Measurements from ENCODE around the gene RAPGEF5.

Gene RAPGEF5

DNA sequence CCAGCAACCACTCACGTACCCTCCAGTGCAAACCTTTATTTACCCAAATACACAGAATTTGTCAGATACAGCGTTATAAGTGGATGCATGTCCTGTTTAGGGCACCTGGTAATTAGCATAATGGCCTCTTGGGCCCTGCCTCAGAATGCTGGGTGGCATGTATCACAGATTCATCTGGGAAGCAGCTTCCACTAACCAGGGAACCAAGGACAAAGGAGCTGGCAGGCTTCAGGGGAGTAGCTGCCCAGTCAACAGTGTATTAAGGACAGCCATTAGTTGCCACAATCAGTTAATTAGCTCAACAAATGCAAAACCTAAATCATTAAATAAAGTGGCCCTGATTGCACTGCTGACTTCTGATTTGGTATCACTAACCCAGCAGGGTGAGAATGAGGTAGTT, 105.7 kb downstream of the RAPGEF5 start:
- DNase-seq: no peak

DNA sequence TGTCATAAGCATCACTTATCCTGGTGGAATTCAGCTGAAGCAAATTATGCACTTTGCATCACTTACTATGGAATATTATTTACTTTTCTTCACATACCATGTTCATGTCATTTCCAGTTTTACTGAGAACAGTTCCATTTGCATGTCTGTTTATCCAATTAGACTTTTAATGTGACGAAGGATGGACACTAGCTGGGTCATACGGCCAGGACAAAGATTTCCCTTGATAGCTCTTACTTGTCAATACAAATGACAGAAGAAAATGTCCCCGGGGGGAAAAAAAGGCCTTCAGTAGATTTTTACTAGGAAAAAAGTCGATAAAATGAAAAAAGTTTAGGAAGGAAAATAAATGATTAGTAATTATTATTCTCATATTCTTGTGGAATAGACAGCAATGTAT, 106.6 kb downstream of the RAPGEF5 start:
- DNase-seq: no peak

DNA sequence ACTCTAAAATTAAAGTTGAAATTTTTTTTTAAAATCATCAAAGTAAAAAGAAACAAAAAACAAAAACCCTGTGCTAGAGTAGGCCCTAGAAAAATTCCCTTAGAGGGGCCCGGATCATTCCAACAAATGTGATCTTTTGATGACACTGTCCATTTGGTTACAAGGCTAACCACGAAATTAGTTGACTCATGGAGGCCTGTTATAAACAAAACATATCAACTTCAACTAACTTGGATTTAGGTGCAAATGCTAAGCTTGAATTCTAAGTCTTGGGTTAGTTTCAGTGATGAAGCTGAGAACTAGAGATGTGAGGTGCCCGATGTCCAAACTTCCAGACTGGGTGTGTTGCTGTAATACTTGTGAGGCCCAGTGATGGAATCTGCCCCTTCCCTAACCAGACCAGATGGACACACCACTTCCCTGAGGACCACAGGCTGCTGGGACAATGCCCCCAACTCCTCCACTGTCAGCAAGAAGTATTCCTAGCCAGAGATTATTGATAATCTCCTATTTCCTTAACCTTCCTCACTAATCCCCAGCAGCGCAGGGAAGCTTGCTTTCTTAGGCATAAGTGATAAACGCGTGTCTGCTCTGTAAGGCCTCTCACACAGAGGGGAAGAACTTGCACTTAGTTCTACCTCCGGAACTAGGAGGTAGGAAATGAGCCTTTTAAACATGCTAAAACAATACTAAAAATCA, 108.7 kb downstream of the RAPGEF5 start:
- DNase-seq: no peak

DNA sequence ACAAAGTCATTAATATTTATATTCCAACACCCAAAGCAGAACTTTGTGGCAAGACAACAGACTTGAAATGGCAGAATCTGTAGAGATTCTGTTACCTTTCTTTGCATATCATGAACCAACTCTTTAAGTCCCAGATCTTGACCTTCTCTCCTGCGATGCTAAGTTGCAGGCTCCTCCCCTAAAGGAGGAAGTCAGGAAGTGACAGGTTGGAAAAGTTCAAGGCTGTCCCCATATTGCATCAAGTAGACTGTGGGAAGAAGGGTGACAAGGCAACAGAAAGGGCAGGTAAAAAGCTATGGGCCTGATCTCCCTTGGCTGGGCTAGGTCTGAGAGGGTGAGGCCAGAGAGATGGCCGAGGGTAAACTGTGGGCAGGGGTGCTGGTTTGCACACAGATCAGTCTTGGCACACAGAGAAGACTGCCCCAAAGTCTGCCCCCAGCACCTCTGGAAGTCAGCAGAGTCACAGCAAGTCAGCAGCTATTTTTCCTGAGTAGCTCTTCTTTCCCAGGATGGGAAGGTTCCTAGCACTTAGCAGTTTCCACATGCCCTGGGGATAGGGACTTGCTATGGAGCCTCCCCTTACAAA, 115.1 kb downstream of the RAPGEF5 start:
- DNase-seq: no peak

DNA sequence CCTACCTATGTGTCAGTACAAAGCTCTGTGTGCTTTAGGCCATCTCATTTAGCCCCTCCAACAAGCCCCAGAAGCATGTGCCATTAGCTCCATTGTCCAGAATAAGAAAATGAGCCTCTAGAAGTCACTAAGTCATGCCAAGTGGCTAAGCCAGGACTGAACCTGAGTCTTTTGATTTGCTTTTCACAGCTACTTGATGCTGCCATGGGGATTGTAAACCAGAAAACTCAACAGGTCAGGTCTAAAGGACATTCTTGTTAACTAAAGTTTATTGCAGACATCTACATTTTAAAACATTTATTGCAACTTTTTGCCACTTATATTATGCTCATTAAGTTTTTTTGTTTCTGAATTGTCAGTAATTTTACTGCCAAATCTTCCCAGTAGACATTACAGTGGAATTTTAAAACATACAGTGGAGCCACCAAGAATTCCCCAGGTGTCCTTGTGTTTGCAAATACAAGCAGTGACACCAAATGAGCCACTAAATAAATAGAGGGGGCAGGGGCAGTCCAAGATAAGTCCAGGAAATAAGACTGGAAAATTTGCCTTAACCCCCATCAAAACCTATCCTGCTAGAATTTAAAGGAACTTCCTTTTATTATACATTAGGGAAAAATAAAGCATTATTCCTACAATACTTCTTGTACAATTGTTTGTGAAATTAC, 115.9 kb downstream of the RAPGEF5 start:
- DNase-seq: no peak

DNA sequence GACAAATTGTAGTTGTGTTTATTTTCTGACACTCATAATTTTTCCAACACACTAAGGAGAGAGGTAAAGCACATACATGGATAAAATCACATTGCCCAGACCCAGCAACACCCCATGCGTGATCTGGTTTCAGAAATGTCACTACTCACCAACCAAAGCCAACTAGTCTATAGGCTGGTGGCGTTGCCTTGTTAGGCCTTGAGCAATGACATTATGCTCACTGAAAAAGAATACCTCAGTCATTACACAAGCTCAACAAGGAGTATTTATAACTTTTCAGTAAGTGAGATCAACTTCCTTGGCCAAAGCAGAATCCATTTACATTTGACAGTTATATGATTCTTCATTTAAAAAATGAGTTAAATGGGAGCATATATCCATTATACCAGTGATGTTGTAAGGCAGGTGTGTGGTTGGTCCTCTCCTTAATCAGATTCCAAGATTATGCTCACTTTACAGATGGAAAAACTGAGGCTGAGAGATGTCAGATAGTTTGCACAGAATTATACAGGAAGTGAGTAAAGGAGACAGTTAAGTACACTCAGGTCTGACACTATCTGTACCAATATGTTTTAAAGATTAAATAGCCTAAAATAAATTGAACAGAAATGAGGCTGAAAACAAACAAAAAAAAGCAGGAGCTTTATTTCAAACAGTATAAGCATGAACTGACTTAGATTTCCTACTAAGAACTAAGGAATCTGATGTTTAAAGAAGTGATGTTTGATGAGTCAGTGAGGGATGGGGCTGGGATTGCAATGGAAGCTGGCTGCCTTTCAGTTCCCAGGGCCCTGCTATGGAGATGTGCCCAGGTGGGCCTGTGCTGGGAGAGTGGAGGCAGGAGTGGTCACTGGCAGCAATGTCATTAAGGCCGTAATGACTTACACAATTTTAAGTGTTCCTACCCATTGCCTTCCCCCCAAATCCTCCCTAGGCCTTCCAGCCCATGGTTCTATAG, 118.3 kb downstream of the RAPGEF5 start:
- DNase-seq: no peak

DNA sequence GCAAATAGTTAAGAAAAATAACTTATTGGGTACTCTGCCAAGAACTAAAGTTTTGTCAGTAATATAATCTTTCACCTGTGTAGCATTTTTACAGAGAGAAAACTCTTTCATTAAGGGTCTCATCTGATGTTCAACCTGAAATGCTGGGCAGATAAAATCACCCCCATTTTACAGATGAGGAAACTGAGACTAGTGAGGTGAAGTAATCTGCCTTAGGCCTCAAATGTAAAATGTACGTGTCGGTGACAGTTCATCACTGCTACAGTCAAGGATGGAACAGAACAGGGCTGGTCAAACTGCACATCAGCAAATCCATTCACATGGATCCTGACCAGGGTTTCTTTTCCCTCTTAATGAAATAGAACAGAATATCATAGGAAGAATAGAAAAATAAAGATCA, 121.8 kb downstream of the RAPGEF5 start:
- no peak for DNase-seq

DNA sequence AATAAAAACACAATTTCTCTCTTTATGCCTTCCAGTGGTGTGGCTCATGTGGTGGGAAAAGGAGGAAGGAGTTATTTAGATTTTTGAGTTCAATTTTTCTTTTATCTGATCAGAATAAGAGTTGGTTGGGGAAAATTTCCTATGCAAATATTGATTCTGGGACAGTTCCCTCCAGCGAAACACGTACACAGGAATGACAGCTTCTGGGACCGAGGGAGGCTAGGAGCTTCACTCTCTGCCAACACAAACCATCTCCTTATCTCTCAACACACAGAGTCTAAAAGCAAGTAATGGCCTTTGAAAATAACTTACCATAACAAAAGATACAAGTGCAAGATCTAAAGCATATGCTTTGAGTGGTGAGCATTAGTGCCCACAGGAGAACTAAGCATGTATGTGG, 122.7 kb downstream of the RAPGEF5 start:
- DNase-seq: no peak

DNA sequence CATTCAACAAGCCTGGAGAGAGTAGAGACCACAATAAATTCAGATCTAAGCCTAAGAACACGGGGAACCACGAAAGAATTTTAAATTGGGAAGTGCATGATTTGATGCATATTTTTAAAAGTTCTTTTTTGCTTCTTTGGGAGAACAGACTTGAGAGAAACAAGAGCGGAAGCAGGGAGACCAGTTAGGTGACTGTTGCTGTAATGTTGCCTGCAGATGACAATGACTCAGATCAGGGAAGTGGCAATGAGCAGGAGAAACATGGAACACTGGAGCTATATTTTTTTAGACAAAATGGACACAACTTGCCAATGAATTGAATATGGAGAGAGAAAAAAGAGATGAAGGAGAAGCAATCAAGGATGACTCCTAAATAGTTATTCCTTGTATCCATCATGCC, 125.1 kb downstream of the RAPGEF5 start:
- DNase-seq: no peak

DNA sequence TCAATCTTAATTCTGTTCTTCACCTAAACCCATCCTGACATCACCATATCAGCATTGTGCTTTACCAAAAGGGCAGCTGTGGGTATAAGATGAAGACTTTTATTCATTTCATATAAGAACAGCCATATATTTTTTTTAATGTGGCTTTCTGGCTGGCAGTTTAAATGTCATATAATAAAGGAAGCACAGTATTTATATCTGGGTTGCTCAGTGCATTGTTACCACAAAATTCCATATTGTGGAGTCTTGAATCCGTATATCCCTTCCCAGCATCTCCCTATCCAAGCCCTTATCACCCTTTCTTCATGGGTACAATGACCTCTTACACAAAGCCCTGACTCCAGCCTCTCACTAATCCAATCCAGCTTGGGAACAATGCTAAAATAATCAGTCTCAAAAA, 125.8 kb downstream of the RAPGEF5 start:
- no peak for DNase-seq

DNA sequence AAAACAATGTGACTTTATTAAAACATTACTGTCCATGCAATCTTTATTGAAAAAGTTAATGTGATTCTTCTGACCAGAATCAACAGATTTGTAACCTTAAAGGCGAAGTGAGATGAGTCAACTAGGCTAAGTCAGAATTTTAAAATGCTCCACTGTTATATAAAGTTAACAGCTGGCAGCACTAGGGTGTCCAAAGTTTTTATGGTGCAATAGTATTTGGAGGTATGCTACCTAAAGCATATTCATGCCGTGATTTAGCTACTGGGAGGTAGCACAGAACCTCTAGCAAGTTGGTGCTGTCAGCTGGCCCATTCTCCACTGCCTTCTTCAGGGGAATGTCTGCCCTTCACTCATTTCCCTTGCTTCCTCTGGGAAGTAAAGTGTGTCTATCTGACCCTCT, 126.7 kb downstream of the RAPGEF5 start:
- DNase-seq: no peak

DNA sequence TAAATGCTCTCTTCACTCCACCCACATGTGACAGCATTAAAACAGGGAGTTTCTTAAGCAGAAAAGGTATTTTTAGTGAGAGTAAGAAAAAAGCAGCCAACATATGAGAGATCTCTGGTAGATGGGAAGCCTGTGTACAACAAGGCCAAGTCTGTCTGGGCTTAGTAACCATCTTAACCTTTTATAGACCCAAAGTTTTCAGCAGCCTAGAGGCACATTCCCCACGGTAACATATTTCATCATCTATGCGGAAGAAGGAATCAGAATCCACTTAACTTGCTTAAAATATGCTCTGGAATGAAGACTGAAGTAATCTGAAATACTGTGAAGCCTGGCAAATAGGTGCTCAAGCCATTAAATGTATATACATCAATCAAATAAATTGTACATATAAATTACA, 127.8 kb downstream of the RAPGEF5 start:
- DNase-seq: no peak

DNA sequence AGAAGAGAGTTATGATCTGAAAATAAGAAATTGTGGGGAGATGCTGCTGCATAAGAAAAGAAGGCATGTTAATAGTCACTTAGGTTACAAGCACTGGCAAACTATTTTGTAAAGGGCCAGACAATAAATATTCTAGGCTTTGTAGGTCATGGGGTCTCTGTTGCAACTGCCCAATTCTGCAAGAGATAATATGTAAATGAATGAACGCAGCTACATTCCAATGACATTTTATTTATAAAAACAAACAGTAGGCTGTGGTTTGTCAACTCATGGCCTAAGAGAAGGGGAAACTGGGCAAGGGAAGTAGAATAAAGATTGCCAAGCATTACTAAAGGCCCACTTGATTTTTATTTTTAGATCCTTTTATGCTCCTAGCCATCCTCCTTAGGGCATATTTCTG, 133.1 kb downstream of the RAPGEF5 start:
- DNase-seq: peak; percentile 59

DNA sequence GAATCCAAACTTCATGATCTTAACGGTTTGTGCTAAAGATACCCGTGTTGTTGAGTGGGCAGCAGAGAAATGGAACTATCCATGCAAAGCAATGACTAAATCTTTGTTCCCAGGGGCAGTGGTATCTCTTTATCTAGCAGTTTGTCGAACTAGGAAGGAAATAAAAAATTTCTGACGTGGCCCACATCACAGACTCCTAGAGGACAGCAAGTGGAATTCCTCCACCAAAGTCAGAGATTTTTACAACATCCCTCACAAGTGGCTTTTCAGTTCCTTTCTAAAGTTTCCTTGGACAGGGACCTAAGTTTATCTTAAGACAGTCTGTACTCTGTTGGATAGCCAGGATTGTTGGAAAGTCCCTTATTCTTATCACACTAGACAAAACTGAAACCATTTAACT, 136.0 kb downstream of the RAPGEF5 start:
- DNase-seq: no peak

DNA sequence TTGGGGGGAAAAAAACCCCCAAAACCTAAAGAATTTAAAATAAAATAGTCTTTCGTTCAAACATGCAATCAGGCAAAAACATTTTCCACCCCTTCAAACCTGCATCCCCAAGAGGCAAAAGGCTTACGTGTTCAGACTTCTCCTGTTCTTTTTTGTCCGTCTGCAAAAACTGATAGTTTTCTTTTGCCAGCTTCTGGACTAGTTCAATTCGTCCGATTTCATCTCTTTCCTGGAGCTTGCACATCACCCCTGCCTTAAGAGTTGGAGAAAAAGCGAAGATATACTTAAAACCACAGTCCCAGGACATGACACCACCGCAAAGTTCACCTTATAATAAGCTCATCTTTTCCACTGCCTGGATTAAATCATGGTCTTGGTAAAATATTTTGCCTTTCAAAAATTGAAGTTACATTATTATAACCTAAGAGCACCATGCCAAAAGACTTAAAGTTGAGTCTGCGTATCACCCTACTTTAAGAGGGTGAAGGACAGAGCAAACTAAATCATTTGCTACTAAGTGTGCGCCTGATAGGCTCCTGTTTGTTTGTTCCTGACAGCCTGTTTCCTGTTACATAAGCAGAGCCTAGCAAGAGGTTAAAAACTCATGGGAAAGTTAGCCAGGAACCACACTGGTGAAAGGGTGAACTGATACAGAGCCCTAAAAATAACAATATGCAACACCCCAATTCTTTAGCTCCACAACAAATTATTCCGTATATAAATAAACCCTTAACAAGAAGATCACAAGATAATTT, 137.0 kb downstream of the RAPGEF5 start:
- DNase-seq: no peak

DNA sequence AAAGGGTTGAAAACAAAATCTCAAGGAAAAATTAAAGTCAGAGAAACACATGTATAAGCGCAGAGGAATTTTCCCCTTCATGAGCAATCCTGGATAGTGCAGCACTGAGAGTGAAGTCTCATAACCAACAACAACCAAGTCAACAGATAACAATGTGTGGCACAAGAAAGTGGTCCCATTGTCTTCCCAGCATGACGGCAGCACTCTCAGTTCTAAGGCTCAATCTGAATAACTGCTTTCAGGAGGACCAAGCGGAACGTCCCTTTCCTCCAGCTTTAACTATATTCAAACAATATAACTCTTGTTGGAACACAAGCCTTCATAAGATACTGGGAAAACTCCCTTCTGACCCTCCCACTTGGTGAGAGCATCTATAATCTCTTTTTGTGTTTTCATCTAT, 137.9 kb downstream of the RAPGEF5 start:
- no peak for DNase-seq

DNA sequence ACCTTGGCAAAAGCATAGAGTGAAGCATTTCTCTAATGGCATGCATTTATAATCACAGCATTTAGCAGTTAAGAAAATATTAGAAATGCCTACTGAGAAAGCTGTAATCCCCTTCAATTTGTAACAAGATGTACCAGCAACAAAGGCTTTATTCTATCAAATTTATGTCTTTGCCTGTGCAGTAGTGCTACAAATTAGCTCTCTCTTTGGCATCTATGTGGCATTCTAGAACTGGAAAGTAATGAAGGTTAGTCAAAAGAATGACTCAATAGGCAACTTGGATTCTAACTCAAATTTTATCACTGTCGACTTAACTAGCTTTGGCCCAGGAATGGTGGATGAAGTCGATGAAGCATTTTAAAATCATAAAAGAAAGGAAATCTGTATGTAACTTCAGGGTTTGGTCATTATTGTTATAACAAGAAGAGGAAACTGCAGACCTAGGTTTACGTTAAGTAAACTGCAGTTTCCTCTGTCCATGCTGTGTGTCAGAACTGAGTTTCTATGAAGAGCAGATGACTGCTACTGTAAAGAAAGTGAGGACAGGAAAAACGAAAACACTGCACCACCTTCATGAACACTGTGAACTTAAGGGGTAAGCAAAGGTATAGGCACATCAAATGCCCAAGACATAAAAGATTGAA, 140.0 kb downstream of the RAPGEF5 start:
- DNase-seq: no peak

DNA sequence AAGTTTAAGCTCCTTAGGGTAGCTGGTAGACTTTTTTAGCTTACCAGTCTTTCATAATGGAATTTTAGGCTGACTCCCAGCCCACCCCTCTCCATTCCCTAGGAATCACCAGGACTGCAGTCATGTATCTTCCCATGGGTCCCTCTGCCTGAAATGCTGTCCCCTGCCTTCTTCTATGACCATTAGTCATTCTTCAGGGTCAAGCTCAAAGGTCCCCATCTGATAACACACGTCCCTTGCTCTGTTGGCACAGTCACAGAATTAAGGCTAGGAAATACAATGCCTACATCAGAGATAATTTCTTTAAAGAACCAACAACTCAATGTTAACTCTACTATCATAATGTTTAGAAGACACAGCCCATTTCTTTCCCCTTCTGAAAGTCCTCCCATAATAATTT, 140.6 kb downstream of the RAPGEF5 start:
- no peak for DNase-seq

DNA sequence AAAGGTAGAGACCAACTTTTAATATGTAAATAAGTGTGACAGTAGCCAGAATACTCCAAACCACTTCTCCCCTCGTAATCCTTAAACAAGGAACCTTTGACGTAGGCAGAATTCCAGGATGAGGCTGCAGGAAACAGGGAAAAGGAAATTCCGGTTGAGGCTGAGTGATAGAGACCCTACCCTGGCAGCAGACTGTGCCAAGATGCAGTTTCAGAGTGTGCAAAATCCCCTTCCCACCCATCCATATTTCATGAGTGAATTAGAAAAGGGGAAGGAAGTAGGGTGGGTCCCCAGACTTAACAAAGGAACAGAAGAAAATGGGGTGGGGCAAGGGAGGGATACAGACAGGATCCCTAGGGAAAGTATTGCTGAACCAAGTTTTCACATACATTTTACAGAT, 143.0 kb downstream of the RAPGEF5 start:
- DNase-seq: no peak

DNA sequence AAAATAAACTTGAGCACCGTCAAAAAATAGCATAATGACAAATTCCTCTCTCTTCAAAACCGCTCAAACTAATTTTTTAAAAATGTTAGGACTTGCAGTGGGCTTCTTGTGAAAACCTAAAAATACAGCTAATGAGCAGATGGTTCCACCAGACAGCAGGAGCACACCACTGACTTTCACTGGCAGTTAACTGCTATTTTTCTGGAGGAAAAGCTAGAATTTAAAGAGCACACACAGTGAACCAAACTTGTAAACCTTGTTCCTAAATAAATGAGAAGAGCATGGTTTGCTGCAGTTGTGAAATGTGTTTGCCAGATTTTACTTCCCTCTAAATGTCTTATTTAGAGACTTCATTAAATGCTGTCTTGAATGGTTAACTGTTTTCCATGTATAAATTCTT, 143.9 kb downstream of the RAPGEF5 start:
- no peak for DNase-seq

DNA sequence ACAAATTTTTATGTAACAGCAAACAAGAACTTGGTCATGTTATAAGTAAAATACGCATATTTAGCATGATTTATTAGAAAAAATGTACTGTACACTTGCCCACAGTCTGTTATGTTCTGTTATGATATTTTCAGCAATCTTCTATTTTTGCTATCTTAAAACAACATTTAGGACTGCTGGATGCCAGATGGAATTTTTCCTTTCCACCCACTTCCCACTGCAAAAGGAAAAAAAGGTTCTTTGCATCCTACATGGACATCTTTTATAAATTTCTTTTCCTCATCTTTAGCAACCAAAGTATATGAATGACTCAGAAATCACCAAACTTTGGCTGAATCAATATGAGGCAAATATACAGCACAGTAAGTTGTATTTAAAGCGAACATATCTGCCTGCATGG, 146.0 kb downstream of the RAPGEF5 start:
- no peak for DNase-seq

DNA sequence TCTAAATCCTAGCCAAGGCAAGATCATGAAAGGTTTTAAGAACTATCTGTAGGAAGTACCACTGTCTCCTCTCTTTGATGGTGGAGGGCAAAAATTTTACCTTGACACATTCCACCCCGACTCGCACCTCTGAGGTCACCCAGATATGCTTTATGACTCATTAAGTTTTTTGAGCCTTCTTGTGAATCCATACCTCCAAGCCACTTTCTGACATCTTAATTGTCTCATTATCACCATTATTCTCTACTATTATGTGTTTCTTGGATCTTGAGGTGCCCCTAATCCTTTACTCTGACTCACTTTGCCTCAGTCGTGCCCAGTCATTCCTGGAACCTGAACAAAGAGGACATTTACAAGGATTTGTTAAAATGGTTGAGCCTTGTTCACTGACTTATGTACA, 146.6 kb downstream of the RAPGEF5 start:
- DNase-seq: no peak

All from inflammatory macrophage treated with lipopolysaccharide for 4 hours (primary cell).